GM12875 (cell line): Measurements from ENCODE around the gene TIMM22.

Source experiments
- H3K4me3 ChIP-seq: one replicate; pipeline ENCODE4 v1.5.1; 2011; ENCODE audit warnings: low read depth, low read length, control low read depth
- TF ChIP-seq, protein P1 (sequence below): IDR thresholded peaks from 2 replicates; pipeline ENCODE4 v1.5.1; 2011; ENCODE audit warnings: low read depth, mild to moderate bottlenecking, control low read depth, inconsistent platforms, low read length, moderate library complexity, borderline replicate concordance; ENCODE audit not compliant: insufficient read depth

TIMM22 gene

DNA sequence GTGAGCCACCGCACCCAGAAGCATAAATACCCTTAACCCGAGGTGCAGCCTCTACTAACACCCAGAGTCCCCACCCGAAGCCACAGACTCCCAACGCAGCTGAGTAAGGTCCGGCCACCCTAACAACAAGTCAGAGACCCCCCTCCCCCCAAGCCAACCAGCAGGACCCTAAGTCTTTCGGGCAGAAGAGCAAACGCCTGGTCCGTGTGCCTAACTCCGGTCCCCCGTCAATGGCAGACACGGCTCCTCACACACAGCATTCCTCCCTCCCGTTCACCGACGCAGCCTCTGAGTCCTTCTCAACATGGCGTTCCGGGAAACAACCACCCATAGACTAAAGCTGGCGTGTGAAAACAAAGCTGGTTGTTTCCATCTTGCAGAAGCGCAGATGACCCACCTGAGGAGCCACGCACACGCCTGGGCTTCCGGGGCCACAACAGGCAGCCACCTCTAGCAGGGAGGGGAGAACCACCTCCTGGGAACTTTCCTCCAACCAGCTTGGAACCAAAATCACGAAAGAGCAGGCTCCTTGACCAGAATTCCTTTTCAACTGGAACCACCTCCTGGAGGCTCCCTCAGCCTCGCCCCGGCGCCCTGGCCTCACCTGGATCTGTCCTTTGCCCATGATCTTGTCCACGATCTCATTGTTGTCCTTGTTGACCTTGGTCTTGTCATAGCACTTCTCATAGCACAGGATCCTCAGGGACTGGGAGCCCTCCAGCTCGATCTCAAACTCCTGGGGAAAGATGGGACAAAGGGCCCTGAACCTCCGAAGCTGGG lies 52.7 kb downstream of the TIMM22 start:
- TF ChIP-seq, protein P1, sequence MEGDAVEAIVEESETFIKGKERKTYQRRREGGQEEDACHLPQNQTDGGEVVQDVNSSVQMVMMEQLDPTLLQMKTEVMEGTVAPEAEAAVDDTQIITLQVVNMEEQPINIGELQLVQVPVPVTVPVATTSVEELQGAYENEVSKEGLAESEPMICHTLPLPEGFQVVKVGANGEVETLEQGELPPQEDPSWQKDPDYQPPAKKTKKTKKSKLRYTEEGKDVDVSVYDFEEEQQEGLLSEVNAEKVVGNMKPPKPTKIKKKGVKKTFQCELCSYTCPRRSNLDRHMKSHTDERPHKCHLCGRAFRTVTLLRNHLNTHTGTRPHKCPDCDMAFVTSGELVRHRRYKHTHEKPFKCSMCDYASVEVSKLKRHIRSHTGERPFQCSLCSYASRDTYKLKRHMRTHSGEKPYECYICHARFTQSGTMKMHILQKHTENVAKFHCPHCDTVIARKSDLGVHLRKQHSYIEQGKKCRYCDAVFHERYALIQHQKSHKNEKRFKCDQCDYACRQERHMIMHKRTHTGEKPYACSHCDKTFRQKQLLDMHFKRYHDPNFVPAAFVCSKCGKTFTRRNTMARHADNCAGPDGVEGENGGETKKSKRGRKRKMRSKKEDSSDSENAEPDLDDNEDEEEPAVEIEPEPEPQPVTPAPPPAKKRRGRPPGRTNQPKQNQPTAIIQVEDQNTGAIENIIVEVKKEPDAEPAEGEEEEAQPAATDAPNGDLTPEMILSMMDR: no peak
- H3K4me3 ChIP-seq: no peak overlapping the region

DNA sequence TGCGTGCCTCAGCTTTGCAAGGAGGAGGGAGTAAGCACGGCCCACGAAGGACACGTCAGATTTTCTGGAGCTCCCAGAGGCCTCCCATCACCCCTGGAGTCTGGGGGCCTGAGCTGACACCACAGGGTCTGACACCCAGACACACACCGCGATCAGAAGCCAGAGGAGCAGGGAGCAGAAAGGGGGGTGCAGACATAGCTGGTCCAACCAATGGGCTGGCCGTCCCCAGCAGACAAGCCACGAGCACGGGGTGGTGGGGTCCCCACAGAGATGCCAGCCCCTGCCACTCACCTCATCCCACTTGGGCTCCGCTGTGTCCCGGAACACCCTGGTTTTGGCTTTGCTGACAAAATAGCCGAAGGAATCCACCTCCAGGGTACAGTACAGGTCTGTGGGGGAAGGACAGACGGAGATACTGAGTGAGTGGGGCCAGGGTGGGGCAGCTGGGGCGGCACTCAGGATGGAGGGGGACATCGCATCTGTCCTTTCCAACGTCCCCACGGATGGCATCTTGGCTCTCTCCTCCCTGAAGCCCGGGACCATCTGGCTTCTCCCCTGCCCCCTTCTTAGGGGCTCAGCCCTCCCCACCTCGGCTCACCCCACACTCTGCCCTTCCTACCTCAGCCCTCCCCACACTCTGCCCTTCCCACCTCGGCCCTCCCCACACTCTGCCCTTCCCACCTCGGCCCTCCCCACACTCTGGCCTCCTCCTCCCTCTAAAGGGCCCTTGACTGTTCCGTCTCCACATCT lies 53.5 kb downstream of the TIMM22 start:
- no peak overlapping the region for H3K4me3 ChIP-seq
- TF ChIP-seq, protein P1: no peak

DNA sequence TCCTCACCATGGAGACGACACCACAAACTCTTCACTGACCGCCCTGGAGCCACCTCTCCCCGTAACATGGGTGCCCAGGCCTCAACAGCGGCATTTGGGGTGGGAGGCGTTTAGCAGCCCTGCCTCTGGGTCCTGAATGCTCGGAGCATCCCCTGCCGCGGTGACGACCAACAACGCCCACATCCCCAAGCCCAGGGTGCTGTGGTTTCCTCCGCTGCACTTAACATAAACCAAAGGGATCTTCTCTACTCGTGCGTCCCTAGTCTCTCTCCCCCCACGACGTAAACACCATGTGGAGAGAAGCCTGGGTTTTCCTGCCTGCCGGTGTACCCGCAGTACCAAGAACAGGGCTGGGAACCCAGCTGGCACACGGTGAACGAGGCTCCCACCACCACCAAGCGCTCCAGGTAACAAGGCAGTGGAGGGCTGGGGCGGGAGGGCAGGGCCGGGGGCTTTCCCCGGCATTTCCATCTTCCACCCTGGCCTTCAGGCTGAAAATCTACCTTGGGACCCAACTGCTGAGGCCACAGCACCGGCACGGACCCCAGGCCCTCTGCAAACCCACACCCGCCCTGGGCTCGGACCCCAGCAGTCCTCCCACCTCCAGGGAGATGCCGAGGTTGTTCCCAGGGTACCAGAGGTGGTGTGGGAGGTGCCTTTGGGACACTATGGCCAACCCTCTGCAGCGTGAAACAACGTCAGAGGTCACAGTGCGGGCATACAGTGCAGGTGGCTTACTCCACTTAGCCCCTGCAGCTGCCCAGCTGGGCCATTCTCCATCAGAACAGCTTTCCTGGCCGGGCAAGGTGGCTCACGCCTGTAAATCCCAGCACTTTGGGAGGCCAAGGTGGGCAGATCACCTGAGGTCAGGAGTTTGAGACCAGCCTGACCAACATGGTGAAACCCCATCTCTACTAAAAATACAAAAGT lies 54.3 kb downstream of the TIMM22 start:
- TF ChIP-seq, protein P1: no peak
- H3K4me3 ChIP-seq: no peak overlapping the region
